Bronchial epithelial cell (primary cell): Measurements from ENCODE around the gene DHRS4. TPM values are rescaled to one million over a fixed set of nuclear protein-coding genes. Genes with fewer than 3 reads are reported as not detected.
A peak's percentile ranks its signal among the peaks of the same experiment; 100 is the strongest.
"Not testable (repeated sequence)": the region's sequence is repeated elsewhere in the genome, so short reads cannot be mapped to it uniquely, and the experiment has no call there.

ENCODE experiments used
- DNase-seq: peaks from one replicate; pipeline ENCODE4 v3.0.0-alpha.2; 2010; ENCODE audit warnings: low read depth
- FAIRE-seq: peaks from 2 replicates; lab custom pipeline; 2011; peaks lifted over from hg19 to GRCh38; lab: Jason Lieb, UNC
- H3K27me3 ChIP-seq: 2 replicates; pipeline ENCODE4 v1.5.1; 2011; ENCODE audit warnings: low read length; ENCODE audit not compliant: control insufficient read depth, insufficient read depth
- H3K36me3 ChIP-seq: 2 replicates; pipeline ENCODE4 v1.5.1; 2011; ENCODE audit warnings: low read length; ENCODE audit not compliant: control insufficient read depth, insufficient read depth
- H3K4me3 ChIP-seq: 2 replicates; pipeline ENCODE4 v1.5.1; 2011; ENCODE audit warnings: mild to moderate bottlenecking, low read depth, low read length, control low read depth
- CTCF ChIP-seq: IDR thresholded peaks from 2 replicates; pipeline ENCODE4 v1.5.1; 2011; ENCODE audit warnings: mild to moderate bottlenecking, moderate library complexity, low read length, control low read depth, inconsistent platforms; ENCODE audit not compliant: insufficient read depth, severe bottlenecking
- total RNA-seq: library from RNA; depleted of rRNA; stranded (reverse); fragments of >200 nt; gene quantifications from 2 replicates; pipeline ENCODE4 v1.2.1, GENCODE V29; 2014

DHRS4 gene
- total RNA-seq, 1 donor from 2014 or later: 24.7 TPM

- FAIRE-seq (no peak), DNase-seq (no peak)
- TF ChIP-seq CTCF: no peak
- Histone ChIP-seq H3K36me3 (no peaks in the 10 kb centered on the region), H3K27me3 (no peaks in the 10 kb centered on the region), H3K4me3 (no peak overlapping the region)
These were observed 11.9 kb upstream of the DHRS4 start for GRCh38 chr14:23941669-23942068.

GRCh38 chr14:23942587-23942986 lies 11.0 kb upstream of the DHRS4 start:
- no peak for FAIRE-seq
- no peak for TF ChIP-seq CTCF
- no peak overlapping the region for H3K4me3 ChIP-seq
- no peaks in the 10 kb centered on the region for H3K36me3 ChIP-seq
- no peak for DNase-seq
- H3K27me3 ChIP-seq: no peaks in the 10 kb centered on the region

GRCh38 chr14:23949069-23949468 lies 4.5 kb upstream of the DHRS4 start:
- FAIRE-seq, H3K36me3 ChIP-seq, H3K4me3 ChIP-seq, DNase-seq, H3K27me3 ChIP-seq: not testable (repeated sequence)

GRCh38 chr14:23950411-23951135 lies 3.0 kb upstream of the DHRS4 start:
- FAIRE-seq (no peak), DNase-seq (no peak)
- Histone ChIP-seq H3K4me3 (no peak overlapping the region), H3K27me3 (no peaks in the 10 kb centered on the region), H3K36me3 (no peaks in the 10 kb centered on the region)
- TF ChIP-seq CTCF: no peak

GRCh38 chr14:23951136-23951466 lies 2.5 kb upstream of the DHRS4 start:
- H3K36me3 ChIP-seq, DNase-seq, H3K27me3 ChIP-seq, FAIRE-seq, H3K4me3 ChIP-seq: not testable (repeated sequence)

GRCh38 chr14:23951590-23952201 lies 1.9 kb upstream of the DHRS4 start:
- no peaks in the 10 kb centered on the region for H3K27me3 ChIP-seq
- FAIRE-seq (no peak), DNase-seq (no peak)
- no peak for TF ChIP-seq CTCF
- H3K4me3 ChIP-seq: no peak overlapping the region
- no peaks in the 10 kb centered on the region for H3K36me3 ChIP-seq

- not testable (repeated sequence) for H3K36me3 ChIP-seq, FAIRE-seq, DNase-seq
These were observed 480 bp upstream of the DHRS4 start for GRCh38 chr14:23953116-23953463.

GRCh38 chr14:23954279-23954614 lies 677 bp downstream of the DHRS4 start:
- not testable (repeated sequence) for DNase-seq, FAIRE-seq
- peak overlapping the region; percentile 93 for H3K4me3 ChIP-seq

More at GRCh38 chr14:23953116-23953463, 480 bp upstream of the DHRS4 start:
- not testable (repeated sequence) for H3K27me3 ChIP-seq
- peak overlapping the region; percentile 93 for H3K4me3 ChIP-seq

GRCh38 chr14:23954965-23955364 lies 1.4 kb downstream of the DHRS4 start:
- not testable (repeated sequence) for H3K27me3 ChIP-seq, DNase-seq, H3K36me3 ChIP-seq, FAIRE-seq, H3K4me3 ChIP-seq

More at GRCh38 chr14:23954279-23954614, 677 bp downstream of the DHRS4 start:
- H3K36me3 ChIP-seq, H3K27me3 ChIP-seq: not testable (repeated sequence)

- H3K36me3 ChIP-seq, H3K27me3 ChIP-seq, DNase-seq, H3K4me3 ChIP-seq, FAIRE-seq: not testable (repeated sequence)
These were observed 2.2 kb downstream of the DHRS4 start for GRCh38 chr14:23955811-23956210.
